ENCODE measurements around the gene MAPK14.

The MAPK14 gene

DNA sequence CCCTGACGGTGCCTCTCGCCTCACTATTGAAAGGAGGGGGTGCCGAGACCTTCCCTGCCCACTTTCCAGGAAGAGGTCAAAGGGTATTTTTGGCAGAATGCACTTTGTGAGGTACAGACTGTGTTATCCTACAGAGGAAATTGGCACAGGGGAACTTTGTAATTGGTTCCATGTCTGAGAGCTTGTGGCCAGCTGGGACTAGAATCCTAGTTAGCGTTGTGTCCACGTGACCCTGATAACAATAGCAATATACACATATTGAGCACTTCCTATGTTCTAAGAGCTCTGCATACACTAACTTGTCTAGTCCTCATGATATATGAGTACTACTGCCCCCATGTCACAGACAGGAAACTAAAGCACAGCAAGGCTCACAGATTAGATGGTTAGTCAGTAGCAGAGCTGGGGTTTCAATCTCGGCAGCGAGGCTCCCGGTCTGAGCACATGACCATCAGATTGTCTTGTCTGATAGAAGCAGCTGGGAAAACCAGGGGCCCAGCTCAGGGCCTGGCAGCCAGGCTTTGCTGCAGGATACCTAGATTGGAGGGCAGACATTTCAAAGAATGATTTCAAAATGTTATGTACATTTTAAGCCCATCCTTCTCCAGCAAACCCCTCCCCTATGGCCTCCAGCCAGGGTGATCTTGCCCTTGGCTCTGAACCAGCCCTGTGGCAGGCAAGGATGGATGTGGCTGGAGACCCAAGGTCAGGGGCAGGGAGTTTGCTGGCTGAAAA lies 104.1 kb downstream of the MAPK14 start:
- H3K4me1 Mint-ChIP-seq (ENCODE audit: low read depth), result peaks cover 36% of the 10 kb centered on the region

DNA sequence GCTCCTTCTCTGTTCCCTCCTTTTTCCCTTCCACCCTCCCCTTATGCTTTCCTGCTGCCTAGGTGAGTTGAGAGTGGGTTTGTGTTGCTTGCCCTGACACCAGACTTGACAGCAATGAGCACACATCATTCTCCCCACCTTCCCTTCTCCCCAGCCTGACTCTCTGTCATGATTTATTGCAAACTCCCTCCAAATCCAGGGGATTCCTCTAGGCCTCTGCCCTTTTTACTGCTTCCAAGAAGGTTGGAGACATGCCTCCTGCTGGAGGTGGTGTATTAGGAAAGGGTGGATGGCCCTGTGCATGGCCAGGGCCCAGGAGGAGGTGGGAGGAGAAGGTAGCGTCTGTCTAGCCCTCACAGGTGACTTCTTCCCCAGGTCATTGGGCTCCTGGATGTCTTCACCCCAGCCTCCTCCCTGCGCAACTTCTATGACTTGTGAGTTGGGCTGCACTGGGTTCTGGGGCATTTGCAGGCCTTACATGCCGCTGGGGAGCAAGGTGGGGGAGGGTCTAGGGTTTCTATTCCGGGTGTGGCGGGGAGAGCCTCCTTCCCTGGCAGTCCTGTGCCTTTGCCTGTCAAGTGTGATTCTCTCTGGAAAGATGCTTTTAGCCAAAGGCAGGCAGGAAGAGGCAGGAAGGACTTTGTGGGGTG lies 104.8 kb downstream of the MAPK14 start:
- Mint-ChIP-seq H3K4me3 (peak overlapping the region; percentile 80), H3K27ac (peak overlapping the region; percentile 86), H3K27me3 (ENCODE audit: low read depth) (no peaks in the 10 kb centered on the region), H3K9me3 (no peaks in the 10 kb centered on the region), H3K4me1 (ENCODE audit: low read depth) (peaks cover 30% of the 10 kb centered on the region), H3K36me3 (ENCODE audit: low read depth) (peaks cover 33% of the 10 kb centered on the region)

More for the DNA sequence above, 104.1 kb downstream of the MAPK14 start:
- peaks cover 29% of the 10 kb centered on the region for H3K36me3 Mint-ChIP-seq (ENCODE audit: low read depth)
- H3K9me3 Mint-ChIP-seq, result no peaks in the 10 kb centered on the region
- peak overlapping the region; percentile 86 for H3K27ac Mint-ChIP-seq
- no peaks in the 10 kb centered on the region for H3K27me3 Mint-ChIP-seq (ENCODE audit: low read depth)
- peak overlapping the region; percentile 80 for H3K4me3 Mint-ChIP-seq

DNA sequence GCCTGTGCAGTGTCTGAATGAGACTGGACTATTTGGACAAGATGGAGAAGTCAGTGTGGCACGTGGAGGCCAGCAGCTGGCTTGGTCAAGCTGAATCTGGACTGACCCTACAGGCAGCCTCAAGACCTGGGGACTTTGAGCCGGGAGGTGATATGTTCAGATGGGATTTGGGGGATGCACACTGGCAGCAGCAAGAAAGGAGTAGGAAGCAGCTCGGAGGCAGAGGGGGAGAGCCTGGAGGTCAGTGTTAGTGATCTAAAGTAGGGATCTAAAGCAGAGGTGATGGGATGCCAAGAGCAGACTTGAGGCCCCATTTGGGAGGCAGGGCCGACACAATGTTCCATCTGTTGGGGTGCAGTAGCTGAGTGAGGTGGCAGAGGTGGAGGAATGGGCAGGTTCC lies 105.5 kb downstream of the MAPK14 start:
- H3K4me3 Mint-ChIP-seq, result no peak overlapping the region
- H3K36me3 Mint-ChIP-seq (ENCODE audit: low read depth), result peaks cover 33% of the 10 kb centered on the region
- H3K27ac Mint-ChIP-seq, result peak overlapping the region; percentile 27

DNA sequence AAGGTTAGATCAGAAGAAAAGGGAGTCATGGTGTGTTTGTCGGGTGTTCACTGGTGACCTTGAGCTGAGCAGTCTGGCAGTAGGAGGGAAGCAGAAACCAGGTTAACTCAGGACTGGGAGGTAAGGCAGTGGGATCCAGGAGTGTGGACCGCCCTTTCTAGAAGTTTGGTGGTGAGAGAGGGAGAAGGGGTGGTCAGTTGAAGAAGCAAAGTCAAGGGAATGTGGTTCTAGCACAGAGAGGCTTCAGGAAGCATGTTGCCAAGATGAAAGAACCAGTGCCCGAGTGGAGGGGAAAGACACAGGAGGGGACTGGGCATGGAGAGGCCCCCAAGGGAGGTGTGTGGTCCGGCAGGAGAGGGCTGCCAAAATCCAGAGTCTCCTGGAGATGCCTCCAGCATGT lies 106.3 kb downstream of the MAPK14 start:
- no peaks in the 10 kb centered on the region for H3K9me3 Mint-ChIP-seq
- H3K36me3 Mint-ChIP-seq (ENCODE audit: low read depth), result peaks cover 33% of the 10 kb centered on the region
- no peak overlapping the region for H3K4me3 Mint-ChIP-seq
- H3K27me3 Mint-ChIP-seq (ENCODE audit: low read depth), result no peaks in the 10 kb centered on the region
- H3K27ac Mint-ChIP-seq, result no peak overlapping the region
- peaks cover 30% of the 10 kb centered on the region for H3K4me1 Mint-ChIP-seq (ENCODE audit: low read depth)

More for the DNA sequence above, 105.5 kb downstream of the MAPK14 start:
- peaks cover 30% of the 10 kb centered on the region for H3K4me1 Mint-ChIP-seq (ENCODE audit: low read depth)
- H3K9me3 Mint-ChIP-seq, result no peaks in the 10 kb centered on the region
- no peaks in the 10 kb centered on the region for H3K27me3 Mint-ChIP-seq (ENCODE audit: low read depth)

DNA sequence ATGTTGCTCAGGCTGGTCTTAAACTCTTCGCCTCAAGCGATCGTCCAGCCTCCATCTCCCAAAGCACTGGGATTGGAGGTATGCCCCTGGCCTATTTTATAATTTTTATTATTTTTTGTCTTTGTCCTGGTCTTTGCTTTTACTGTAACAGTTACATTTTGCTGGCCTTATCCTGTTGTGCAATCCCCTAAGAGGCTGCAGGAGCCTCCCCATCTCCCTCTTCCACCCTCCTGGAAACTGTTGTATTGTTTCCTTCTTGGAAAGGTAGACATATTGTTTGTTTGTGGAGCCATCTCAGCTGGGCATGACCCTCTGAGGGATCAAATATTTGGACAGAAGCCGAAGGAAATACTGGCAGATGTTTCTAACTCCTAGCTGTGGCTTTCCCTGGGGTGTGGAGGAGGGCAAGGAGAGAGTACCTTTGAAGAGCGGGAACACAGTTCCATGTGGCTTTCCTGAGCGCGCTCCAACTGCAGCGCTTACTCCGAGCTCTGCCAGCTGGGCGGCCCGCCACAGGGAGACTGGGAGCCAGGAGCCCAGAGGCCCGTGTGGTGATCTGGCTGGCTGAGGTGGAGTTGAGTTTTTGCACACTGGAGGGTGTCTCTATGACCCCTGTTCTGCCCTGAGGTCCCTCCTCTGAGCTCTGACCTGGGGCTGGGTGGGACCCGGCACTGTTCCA lies 107.6 kb downstream of the MAPK14 start:
- no peaks in the 10 kb centered on the region for H3K27me3 Mint-ChIP-seq (ENCODE audit: low read depth)
- no peaks in the 10 kb centered on the region for H3K9me3 Mint-ChIP-seq
- peaks cover 41% of the 10 kb centered on the region for H3K36me3 Mint-ChIP-seq (ENCODE audit: low read depth)
- H3K4me1 Mint-ChIP-seq (ENCODE audit: low read depth), result peaks cover 34% of the 10 kb centered on the region
- no peak overlapping the region for H3K4me3 Mint-ChIP-seq
- H3K27ac Mint-ChIP-seq, result no peak overlapping the region

DNA sequence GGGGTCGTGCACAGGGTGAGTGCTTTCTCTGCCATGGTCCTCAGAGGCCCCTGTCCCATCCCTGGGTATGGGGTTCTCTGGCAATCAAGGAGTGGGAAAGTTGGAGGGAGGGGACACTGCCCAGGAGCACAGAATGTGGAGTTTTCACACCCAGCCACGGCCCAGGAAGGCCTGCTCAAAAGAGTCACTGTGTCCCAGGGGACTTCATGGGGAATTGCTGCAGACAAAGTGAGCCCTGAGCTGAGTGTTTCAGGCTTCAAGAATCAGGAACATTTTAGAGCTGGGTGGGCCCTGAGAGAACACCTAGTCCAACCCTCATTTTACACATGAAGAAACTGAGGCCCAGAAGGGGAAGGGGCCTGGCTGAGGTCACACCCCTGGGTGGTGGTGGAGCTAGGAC lies 108.4 kb downstream of the MAPK14 start:
- Mint-ChIP-seq H3K9me3 (no peaks in the 10 kb centered on the region), H3K36me3 (ENCODE audit: low read depth) (peaks cover 41% of the 10 kb centered on the region), H3K4me1 (ENCODE audit: low read depth) (peaks cover 32% of the 10 kb centered on the region), H3K27me3 (ENCODE audit: low read depth) (no peaks in the 10 kb centered on the region), H3K4me3 (no peak overlapping the region), H3K27ac (no peak overlapping the region)

DNA sequence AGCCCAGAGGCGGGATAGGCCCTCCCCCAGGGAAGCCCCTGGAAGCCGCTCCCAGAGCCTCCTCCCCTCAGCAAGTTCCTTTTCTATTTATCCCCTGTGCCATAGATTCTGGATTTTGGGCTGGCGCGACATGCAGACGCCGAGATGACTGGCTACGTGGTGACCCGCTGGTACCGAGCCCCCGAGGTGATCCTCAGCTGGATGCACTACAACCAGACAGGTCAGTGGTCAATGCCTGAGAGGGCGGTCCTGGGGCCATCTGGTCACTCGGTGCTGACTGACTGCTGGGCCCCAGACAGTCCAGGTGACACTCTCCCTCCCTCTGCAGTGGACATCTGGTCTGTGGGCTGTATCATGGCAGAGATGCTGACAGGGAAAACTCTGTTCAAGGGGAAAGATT lies 108.9 kb downstream of the MAPK14 start:
- H3K36me3 Mint-ChIP-seq (ENCODE audit: low read depth), result peaks cover 41% of the 10 kb centered on the region
- no peaks in the 10 kb centered on the region for H3K9me3 Mint-ChIP-seq
- peaks cover 29% of the 10 kb centered on the region for H3K4me1 Mint-ChIP-seq (ENCODE audit: low read depth)
- no peak overlapping the region for H3K4me3 Mint-ChIP-seq
- no peaks in the 10 kb centered on the region for H3K27me3 Mint-ChIP-seq (ENCODE audit: low read depth)
- no peak overlapping the region for H3K27ac Mint-ChIP-seq

DNA sequence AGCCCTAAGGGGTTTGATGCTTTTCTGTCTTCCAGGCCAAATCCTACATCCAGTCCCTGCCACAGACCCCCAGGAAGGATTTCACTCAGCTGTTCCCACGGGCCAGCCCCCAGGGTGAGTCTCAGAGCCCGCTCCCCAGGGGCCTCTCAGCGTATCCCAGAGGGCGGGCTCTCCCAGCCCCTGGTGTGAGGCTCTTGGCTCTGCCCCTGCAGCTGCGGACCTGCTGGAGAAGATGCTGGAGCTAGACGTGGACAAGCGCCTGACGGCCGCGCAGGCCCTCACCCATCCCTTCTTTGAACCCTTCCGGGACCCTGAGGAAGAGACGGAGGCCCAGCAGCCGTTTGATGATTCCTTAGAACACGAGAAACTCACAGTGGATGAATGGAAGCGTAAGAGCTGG lies 111.1 kb downstream of the MAPK14 start:
- no peaks in the 10 kb centered on the region for H3K27me3 Mint-ChIP-seq (ENCODE audit: low read depth)
- H3K4me3 Mint-ChIP-seq, result no peak overlapping the region
- peaks cover 38% of the 10 kb centered on the region for H3K36me3 Mint-ChIP-seq (ENCODE audit: low read depth)
- H3K4me1 Mint-ChIP-seq (ENCODE audit: low read depth), result peaks cover 18% of the 10 kb centered on the region
- H3K9me3 Mint-ChIP-seq, result no peaks in the 10 kb centered on the region
- H3K27ac Mint-ChIP-seq, result no peak overlapping the region

DNA sequence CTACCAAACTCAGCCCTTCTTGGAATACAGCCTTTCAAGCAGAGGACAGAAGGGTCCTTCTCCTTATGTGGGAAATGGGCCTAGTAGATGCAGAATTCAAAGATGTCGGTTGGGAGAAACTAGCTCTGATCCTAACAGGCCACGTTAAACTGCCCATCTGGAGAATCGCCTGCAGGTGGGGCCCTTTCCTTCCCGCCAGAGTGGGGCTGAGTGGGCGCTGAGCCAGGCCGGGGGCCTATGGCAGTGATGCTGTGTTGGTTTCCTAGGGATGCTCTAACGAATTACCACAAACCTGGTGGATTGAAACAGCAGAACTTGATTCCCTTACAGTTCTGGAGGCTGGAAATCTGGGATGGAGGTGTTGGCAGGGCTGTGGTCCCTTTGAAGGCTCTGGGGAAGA lies 111.8 kb downstream of the MAPK14 start:
- no peak overlapping the region for H3K27ac Mint-ChIP-seq
- H3K36me3 Mint-ChIP-seq (ENCODE audit: low read depth), result peaks cover 35% of the 10 kb centered on the region
- peaks cover 17% of the 10 kb centered on the region for H3K4me1 Mint-ChIP-seq (ENCODE audit: low read depth)
- no peak overlapping the region for H3K4me3 Mint-ChIP-seq
- no peaks in the 10 kb centered on the region for H3K9me3 Mint-ChIP-seq
- no peaks in the 10 kb centered on the region for H3K27me3 Mint-ChIP-seq (ENCODE audit: low read depth)

DNA sequence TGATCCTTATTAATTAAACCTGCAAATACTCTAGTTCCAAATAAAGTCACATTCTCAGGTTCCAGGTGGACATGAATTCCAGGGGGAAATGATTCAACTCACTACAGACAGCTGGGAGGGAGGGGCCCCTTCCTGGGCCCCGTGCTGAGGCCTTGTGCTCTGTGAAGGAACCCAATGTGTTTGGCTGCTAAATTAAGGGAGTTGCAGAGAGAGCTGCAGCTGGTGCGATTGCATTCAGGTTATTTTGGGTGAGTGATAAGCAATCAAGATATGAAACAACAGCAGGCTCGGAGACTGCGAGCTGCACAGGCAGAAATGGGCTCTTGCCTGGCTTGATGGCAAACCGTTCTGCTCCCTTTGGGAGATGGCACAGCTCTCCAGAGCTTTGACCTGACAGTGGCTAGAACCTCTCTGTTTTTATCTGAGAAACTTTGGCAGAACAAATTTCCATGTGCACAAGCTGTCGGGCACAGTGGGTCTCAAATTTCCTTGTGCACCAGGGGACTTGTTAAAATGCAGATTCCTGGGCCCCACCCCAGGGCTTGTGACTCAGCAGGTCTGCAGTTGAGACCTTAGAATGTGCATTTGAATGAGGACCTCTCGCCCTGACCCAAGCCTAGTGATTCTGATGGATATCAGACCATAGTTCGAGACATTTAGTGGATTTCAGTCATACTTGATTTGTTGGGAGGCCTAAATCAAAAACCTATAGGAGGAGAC lies 112.5 kb downstream of the MAPK14 start:
- peaks cover 33% of the 10 kb centered on the region for H3K36me3 Mint-ChIP-seq (ENCODE audit: low read depth)
- no peak overlapping the region for H3K27ac Mint-ChIP-seq
- no peak overlapping the region for H3K4me3 Mint-ChIP-seq
- H3K9me3 Mint-ChIP-seq, result no peaks in the 10 kb centered on the region
- H3K27me3 Mint-ChIP-seq (ENCODE audit: low read depth), result no peaks in the 10 kb centered on the region
- H3K4me1 Mint-ChIP-seq (ENCODE audit: low read depth), result peaks cover 15% of the 10 kb centered on the region

DNA sequence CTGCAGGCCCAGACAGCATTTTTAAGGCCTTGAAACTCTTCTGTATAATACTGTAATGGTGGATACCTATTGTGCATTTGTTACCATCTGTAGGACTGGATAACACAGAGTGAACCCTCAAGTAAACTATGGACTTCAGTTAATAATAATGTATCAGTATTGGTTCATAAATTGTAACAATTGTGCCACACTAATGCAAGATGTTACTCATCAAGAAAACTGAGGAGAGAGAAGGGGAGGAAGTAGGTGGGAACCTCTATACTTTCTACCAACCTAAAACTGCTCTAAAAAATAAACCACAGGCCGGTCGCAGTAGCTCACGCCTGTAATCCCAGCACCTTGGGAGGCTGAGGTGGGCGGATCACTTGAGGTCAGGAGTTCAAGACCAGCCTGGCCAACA lies 113.5 kb downstream of the MAPK14 start:
- Mint-ChIP-seq H3K4me3 (no peak overlapping the region), H3K27me3 (ENCODE audit: low read depth) (no peaks in the 10 kb centered on the region), H3K27ac (no peak overlapping the region), H3K36me3 (ENCODE audit: low read depth) (peaks cover 25% of the 10 kb centered on the region), H3K9me3 (no peaks in the 10 kb centered on the region), H3K4me1 (ENCODE audit: low read depth) (peaks cover 14% of the 10 kb centered on the region)

DNA sequence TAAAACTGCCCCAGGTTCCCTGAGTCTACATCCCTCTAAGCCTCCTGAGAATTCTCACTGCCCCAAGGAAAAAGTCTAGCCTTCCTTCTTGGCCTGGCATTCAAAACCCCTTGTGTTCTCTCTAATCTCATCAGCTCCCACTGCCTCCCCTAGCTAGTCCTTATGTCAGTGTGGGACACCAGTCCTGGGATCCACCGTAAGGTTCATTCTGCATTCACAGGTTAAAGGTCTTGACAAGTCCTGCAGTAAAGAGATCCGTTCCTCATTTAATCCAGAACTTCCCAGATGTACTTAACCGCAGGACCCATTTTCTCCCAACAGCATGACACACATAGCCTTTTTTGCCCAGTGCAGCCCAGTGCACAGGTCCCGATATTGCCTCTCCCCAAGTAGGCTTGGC lies 114.4 kb downstream of the MAPK14 start:
- no peak overlapping the region for H3K4me3 Mint-ChIP-seq
- H3K27ac Mint-ChIP-seq, result peak overlapping the region; percentile 38
- no peaks in the 10 kb centered on the region for H3K27me3 Mint-ChIP-seq (ENCODE audit: low read depth)
- no peaks in the 10 kb centered on the region for H3K9me3 Mint-ChIP-seq
- peaks cover 17% of the 10 kb centered on the region for H3K4me1 Mint-ChIP-seq (ENCODE audit: low read depth)
- H3K36me3 Mint-ChIP-seq (ENCODE audit: low read depth), result peaks cover 17% of the 10 kb centered on the region

DNA sequence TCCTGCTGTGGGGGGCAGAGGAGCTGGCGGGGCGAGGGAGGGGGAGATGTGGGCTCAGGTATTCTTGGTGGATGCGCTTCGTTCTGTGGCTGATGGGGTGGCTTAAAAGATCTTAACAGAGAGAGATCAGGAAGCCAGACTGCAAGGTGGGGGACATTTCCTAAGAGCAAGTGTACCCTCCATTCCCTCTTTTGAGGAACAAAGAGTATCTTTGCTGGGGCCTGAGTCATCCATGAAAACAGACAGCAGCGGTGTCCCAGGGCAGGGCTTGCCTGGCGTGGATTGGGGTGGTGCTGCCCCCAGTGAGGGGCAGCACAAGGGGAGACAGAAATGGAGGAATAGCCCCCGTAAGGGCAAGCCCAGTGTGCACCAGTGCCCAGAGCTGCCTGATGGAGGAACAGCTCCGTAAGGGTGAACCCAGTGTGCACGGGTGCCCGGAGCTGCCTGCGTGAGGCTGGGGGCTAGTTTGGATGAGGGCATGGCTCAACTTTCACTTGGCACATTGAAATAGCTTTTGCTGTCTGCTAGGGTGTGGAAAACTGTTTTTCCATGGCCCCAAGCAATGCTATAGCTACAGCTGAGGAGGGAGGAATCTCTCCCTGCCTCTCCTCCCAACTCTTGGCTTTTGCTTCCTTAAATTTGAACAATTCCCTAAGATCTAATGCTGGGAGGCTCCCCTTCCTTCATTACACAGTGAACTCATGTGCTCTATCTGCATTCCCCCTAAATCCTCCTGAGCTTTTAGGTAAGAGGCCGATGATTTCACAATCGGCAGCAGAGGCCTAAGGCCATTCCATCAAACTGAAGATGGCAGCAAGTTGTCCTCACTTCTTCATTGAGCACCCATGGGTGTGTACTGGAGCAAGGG lies 115.6 kb downstream of the MAPK14 start:
- H3K9me3 Mint-ChIP-seq, result no peaks in the 10 kb centered on the region
- no peak overlapping the region for H3K4me3 Mint-ChIP-seq
- peaks cover 16% of the 10 kb centered on the region for H3K36me3 Mint-ChIP-seq (ENCODE audit: low read depth)
- H3K27ac Mint-ChIP-seq, result no peak overlapping the region
- peaks cover 22% of the 10 kb centered on the region for H3K4me1 Mint-ChIP-seq (ENCODE audit: low read depth)
- H3K27me3 Mint-ChIP-seq (ENCODE audit: low read depth), result no peaks in the 10 kb centered on the region

DNA sequence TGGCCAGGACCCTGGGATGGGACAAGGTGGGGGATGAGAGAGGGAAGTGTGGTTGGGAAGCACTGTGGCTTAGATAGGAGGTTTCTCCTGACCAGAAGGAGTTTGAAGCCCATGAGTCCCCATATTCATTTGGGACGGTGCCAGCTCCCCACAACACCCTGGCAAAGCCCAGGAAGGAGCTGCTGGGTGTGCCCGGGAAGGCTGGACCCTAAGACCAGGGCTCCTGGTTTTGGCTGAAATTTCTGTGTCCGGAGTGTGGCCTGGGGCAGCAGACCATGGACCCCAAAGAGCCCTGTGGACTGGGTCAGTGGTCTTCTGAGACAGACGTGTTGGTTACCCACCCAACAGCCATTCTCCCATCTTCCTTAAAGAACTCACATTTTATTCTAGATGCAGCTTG lies 117.9 kb downstream of the MAPK14 start:
- Mint-ChIP-seq H3K27ac (no peak overlapping the region), H3K4me3 (no peak overlapping the region), H3K36me3 (ENCODE audit: low read depth) (peaks cover 8% of the 10 kb centered on the region), H3K27me3 (ENCODE audit: low read depth) (no peaks in the 10 kb centered on the region), H3K4me1 (ENCODE audit: low read depth) (peaks cover 16% of the 10 kb centered on the region), H3K9me3 (no peaks in the 10 kb centered on the region)
